Vagina (tissue), 2 donors: ENCODE measurements around the gene ALG6.

Experiments
- CTCF ChIP-seq, 3 experiments: fragments of 450-650 bp in 2 of 3; fragments of 200-600 bp in 1 of 3; sonication (generic) in 1 of 3; IDR thresholded peaks; one replicate each; pipeline ENCODE4 v1.5.1; 2017 to 2019; ENCODE audit warnings: antibody characterized with exemption in 3 of 3, mild to moderate bottlenecking in 2 of 3, moderate library complexity in 2 of 3
- POLR2A ChIP-seq, 2 donors: fragments of 450-650 bp; IDR thresholded peaks; one replicate each; pipeline ENCODE4 v1.6.1; 2017; ENCODE audit warnings: antibody characterized with exemption in 2 of 2, mild to moderate bottlenecking in 2 of 2, moderate library complexity in 2 of 2

GRCh38 chr1:63414691-63415365 is 47.4 kb downstream of the ALG6 start:
- TF ChIP-seq CTCF (IDR thresholded peaks at IDR 0.05) (no peak), POLR2A (IDR thresholded peaks at IDR 0.05) (no peak)
